Measurements from ENCODE around the gene PLPPR1.

GRCh38 chr9:101307051-101307450, 278.5 kb downstream of the PLPPR1 start:
- no peak for TF ChIP-seq POLR2A (IDR thresholded peaks at IDR 0.05)
- TF ChIP-seq CTCF (IDR thresholded peaks at IDR 0.05), result no peak
